Osteoblast (primary cell): Measurements from ENCODE around the gene XXYLT1. TPM values are rescaled to one million over a fixed set of nuclear protein-coding genes. Genes with fewer than 3 reads are reported as not detected.

Source experiments
- DNase-seq: peaks from one replicate; pipeline ENCODE4 v3.0.0; 2011; ENCODE audit warnings: low spot score, mixed read lengths; ENCODE audit not compliant: insufficient read length; ENCODE audit errors: missing footprints
- H2AFZ ChIP-seq: 2 replicates; pipeline ENCODE4 v1.6.0; 2011; ENCODE audit warnings: mild to moderate bottlenecking, low read length
- H3K27ac ChIP-seq: 2 replicates; pipeline ENCODE4 v1.5.1; 2011; ENCODE audit warnings: mild to moderate bottlenecking, low read depth, low read length, moderate library complexity
- H3K27me3 ChIP-seq: 2 replicates; pipeline ENCODE4 v1.6.0; 2012; ENCODE audit warnings: mild to moderate bottlenecking, control low read depth, inconsistent platforms, low read length, moderate library complexity; ENCODE audit not compliant: insufficient read depth
- H3K36me3 ChIP-seq: 2 replicates; pipeline ENCODE4 v1.5.1; 2011; ENCODE audit warnings: mild to moderate bottlenecking, low read length, control low read depth, moderate library complexity; ENCODE audit not compliant: insufficient read depth
- H3K4me1 ChIP-seq: 2 replicates; pipeline ENCODE4 v1.5.1; 2011; ENCODE audit warnings: mild to moderate bottlenecking, low read length, control low read depth, moderate library complexity; ENCODE audit not compliant: insufficient read depth
- H3K4me2 ChIP-seq: 2 replicates; pipeline ENCODE4 v1.6.0; 2011; ENCODE audit warnings: mild to moderate bottlenecking, low read length; ENCODE audit not compliant: insufficient read depth
- H3K4me3 ChIP-seq: fragments of 200-600 bp; sonication (generic); 3 replicates; pipeline ENCODE4 v1.5.1; 2012; ENCODE audit warnings: mild to moderate bottlenecking, low read length, inconsistent platforms; ENCODE audit not compliant: insufficient read depth
- H3K79me2 ChIP-seq: 2 replicates; pipeline ENCODE4 v1.6.0; 2012; ENCODE audit warnings: mild to moderate bottlenecking, low read length, control low read depth, inconsistent platforms; ENCODE audit not compliant: insufficient read depth
- H3K9me3 ChIP-seq: 2 replicates; pipeline ENCODE4 v1.5.1; 2011; ENCODE audit warnings: low read depth, low read length, control low read depth
- H4K20me1 ChIP-seq: 2 replicates; pipeline ENCODE4 v1.6.0; 2012; ENCODE audit warnings: mild to moderate bottlenecking, low read length, control low read depth; ENCODE audit not compliant: insufficient read depth
- total RNA-seq: library from RNA; depleted of rRNA; stranded (reverse); fragments of >200 nt; gene quantifications from 2 replicates; pipeline ENCODE4 v1.2.3, GENCODE V29; 2012
- TF ChIP-seq, protein P1 (sequence below): IDR thresholded peaks from 2 replicates; pipeline ENCODE4 v1.5.1; 2011; ENCODE audit warnings: mild to moderate bottlenecking, low read depth, low read length, moderate library complexity; ENCODE audit errors: extremely low read depth

XXYLT1 gene
- total RNA-seq, 1 donor = 28.2 TPM

DNA sequence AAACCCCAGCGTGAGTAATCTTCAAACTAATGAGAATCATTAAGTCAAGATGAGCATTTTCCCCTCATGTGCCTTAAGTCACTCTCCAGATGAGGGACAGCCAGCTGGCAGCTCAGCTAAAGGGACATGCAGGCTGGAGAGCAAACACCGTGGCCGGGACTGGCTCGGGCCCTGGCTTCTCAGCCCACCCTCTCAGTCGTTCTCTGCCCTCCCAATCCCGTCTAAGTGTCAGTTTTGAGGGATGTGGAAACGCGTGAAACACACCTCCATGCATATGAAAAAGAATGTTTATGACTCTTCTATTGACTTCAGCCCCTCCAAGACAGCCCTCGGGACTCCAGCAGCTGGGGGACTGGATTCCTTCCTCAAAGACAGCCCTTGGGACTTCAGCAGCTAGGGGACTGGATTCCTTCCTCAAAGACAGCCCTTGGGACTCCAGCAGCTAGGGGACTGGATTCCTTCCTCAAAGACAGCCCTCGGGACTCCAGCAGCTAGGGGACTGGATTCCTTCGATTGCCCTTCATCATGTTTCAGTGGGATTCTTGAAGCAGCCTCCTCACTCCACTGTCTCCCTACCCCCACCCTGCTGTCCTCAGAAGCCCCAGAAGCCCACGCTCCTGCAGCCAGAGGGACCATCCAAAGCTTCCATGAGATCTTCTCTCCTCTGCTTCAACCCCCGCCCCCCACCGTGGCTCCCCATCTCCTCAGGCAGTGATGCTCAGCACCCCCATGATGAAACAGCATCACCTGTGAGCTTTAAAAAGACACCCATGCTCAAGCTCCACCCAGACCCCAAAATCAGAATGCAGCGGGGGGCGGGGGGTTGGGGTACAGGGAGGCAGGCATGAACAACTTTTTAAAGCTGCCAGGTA is 228.9 kb downstream of the XXYLT1 start:
- Histone ChIP-seq H3K4me3 (no peak overlapping the region), H3K9me3 (no peaks in the 10 kb centered on the region), H3K27ac (no peak overlapping the region), H3K4me1 (no peaks in the 10 kb centered on the region), H2AFZ (no peak overlapping the region), H3K36me3 (no peaks in the 10 kb centered on the region), H4K20me1 (no peaks in the 10 kb centered on the region), H3K79me2 (no peaks in the 10 kb centered on the region), H3K27me3 (peaks cover 9% of the 10 kb centered on the region), H3K4me2 (no peak overlapping the region)
- DNase-seq = no peak
- TF ChIP-seq, protein P1, sequence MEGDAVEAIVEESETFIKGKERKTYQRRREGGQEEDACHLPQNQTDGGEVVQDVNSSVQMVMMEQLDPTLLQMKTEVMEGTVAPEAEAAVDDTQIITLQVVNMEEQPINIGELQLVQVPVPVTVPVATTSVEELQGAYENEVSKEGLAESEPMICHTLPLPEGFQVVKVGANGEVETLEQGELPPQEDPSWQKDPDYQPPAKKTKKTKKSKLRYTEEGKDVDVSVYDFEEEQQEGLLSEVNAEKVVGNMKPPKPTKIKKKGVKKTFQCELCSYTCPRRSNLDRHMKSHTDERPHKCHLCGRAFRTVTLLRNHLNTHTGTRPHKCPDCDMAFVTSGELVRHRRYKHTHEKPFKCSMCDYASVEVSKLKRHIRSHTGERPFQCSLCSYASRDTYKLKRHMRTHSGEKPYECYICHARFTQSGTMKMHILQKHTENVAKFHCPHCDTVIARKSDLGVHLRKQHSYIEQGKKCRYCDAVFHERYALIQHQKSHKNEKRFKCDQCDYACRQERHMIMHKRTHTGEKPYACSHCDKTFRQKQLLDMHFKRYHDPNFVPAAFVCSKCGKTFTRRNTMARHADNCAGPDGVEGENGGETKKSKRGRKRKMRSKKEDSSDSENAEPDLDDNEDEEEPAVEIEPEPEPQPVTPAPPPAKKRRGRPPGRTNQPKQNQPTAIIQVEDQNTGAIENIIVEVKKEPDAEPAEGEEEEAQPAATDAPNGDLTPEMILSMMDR = no peak

DNA sequence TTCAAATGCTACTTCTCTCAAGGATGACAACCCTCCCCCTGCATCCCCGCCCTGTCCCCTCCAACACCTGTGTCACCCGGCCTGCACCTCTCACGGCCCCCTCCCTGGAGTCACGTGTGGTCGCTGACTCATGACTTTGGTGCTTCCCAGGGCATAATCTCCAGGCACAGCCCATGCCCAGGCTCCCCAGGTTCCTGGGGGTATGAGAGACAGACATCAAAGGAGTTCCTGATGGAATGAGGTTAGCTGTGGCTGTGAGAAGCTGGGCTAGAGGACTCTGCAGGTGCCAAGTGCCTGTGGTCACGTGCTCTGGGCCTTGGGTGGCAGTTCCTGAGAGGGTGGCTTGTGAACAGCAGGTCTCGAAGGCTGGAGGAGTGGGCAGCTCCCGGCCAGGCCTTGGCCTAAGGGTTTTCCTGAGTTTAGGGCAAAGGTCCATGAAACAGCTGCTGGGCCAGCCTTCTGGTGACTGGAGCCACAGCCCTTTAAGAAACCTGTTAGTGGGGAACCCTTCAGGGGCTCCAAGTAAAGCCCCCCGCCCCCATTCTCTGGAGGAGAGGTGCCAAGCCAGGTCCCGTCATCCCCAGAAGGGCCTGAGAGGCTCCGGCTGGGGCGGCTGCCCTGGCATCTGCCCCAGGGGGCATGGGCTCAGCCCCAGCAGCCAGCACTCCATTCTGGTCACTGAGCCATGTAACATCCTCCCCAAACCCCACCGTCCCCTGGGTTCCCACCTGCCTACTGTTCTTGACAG is 230.0 kb downstream of the XXYLT1 start:
- H3K79me2 ChIP-seq = no peaks in the 10 kb centered on the region

DNA sequence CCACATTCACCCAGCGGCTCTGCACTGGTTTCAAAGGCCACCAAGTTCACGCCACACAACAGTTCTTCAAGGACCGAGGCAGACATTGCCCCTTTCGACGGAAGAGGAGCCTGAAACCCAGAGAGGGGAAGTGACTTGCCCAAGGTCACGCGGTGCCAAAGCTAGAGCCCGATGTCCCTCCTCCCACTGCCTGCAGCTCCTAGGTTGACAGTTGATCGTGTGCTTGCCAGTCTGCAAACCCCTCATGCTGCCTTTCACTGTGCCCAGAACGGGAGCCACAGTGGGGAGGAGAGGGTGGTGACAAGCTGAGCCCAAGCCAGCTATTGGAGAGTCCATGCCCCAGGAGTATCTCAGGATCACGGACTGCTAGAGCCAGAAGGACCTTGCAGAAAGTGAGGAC is 230.9 kb downstream of the XXYLT1 start:
- Histone ChIP-seq H3K4me1 (no peaks in the 10 kb centered on the region), H3K4me2 (no peak overlapping the region), H3K27ac (no peak overlapping the region), H3K9me3 (no peaks in the 10 kb centered on the region), H3K27me3 (peaks cover 9% of the 10 kb centered on the region), H3K79me2 (no peaks in the 10 kb centered on the region), H3K36me3 (no peaks in the 10 kb centered on the region), H4K20me1 (no peaks in the 10 kb centered on the region), H2AFZ (no peak overlapping the region), H3K4me3 (no peak overlapping the region)
- no peak for DNase-seq
- TF ChIP-seq, protein P1 = no peak

More for the DNA sequence above, 230.0 kb downstream of the XXYLT1 start:
- Histone ChIP-seq H3K4me2 (no peak overlapping the region), H3K9me3 (no peaks in the 10 kb centered on the region), H3K27me3 (peaks cover 9% of the 10 kb centered on the region), H3K4me3 (no peak overlapping the region), H3K4me1 (no peaks in the 10 kb centered on the region), H3K27ac (no peak overlapping the region), H3K36me3 (no peaks in the 10 kb centered on the region), H2AFZ (no peak overlapping the region), H4K20me1 (no peaks in the 10 kb centered on the region)
- TF ChIP-seq, protein P1 = no peak
- DNase-seq = no peak
